Measurements from ENCODE around the gene MLH1. TPM values are rescaled to one million over a fixed set of nuclear protein-coding genes. Genes with fewer than 3 reads are reported as not detected.

Gene MLH1
- total and polyA plus RNA-seq, 10 of the 15 experiments (the other 5 are each of a cell fraction or from before 2014, with no cell fraction given) = 58.6 to 109 (median 81.4) TPM

DNA sequence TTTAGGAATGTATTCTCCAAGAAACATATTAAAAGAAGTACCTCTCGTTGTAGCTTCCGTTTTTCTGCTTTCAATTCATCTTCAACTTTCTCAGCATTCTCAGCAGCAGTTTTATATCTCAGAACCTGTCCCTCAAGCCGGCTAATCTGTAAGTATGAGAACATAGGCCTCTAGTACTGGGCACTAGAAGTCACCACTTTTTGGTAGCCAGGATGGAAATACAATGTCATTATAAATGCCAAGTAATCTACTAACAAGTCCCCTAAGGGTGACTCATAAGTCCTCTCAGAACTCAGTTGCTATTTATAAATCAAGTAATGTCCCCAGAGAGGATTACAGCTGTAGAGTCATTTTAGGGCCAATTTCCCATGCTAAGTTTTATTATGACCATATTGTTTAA lies 61.1 kb downstream of the MLH1 start (continued):
- TF ChIP-seq TCF12 (IDR thresholded peaks at IDR 0.05; ENCODE audit: low read depth, low read length) (no peak), NKRF (conservative IDR thresholded peaks at IDR 0.05) (no peak), ZNF592 (IDR thresholded peaks at IDR 0.05) (no peak), E4F1 (IDR thresholded peaks at IDR 0.05; ENCODE audit: borderline replicate concordance, partially characterized antibody) (no peak), BCLAF1 (IDR thresholded peaks at IDR 0.05) (no peak), FOXM1 (IDR thresholded peaks at IDR 0.05; ENCODE audit: low read depth, low read length) (no peak), CTCF (IDR thresholded peaks at IDR 0.05 in 2 of 3, conservative IDR thresholded peaks at IDR 0.05 in 1 of 3; ENCODE audit: control insufficient read depth in 2 of 3, extremely low read depth in 1 of 3, insufficient read depth in 1 of 3, low read depth in 3 of 3, low read length in 3 of 3) (no peak), FOS (IDR thresholded peaks at IDR 0.05; ENCODE audit: borderline replicate concordance, extremely low read depth, insufficient read length) (no peak), ZNF274 (IDR thresholded peaks at IDR 0.05; ENCODE audit: insufficient read depth, insufficient read length) (no peak), CEBPB (IDR thresholded peaks at IDR 0.05; ENCODE audit: borderline replicate concordance in 1 of 2, low read depth in 2 of 2, low read length in 2 of 2) (no peak), EZH2 (IDR thresholded peaks at IDR 0.05; ENCODE audit: borderline replicate concordance, control insufficient read depth, low read depth, low read length) (no peak), HDGF (IDR thresholded peaks at IDR 0.05) (no peak), RAD51 (IDR thresholded peaks at IDR 0.05) (no peak), SIX5 (IDR thresholded peaks at IDR 0.05; ENCODE audit: low read depth, low read length, severe bottlenecking) (no peak)

Data from GM12878 (cell line).